ENCODE data around the gene TSC2. TPM values are rescaled to one million over a fixed set of nuclear protein-coding genes. Genes with fewer than 3 reads are reported as not detected.
"Not testable (repeated sequence)": the region's sequence is repeated elsewhere in the genome, so short reads cannot be mapped to it uniquely, and the experiment has no call there.

Gene TSC2
- total and polyA plus RNA-seq, 12 donors, result 18.6 to 333 (median 92.6) TPM

DNA sequence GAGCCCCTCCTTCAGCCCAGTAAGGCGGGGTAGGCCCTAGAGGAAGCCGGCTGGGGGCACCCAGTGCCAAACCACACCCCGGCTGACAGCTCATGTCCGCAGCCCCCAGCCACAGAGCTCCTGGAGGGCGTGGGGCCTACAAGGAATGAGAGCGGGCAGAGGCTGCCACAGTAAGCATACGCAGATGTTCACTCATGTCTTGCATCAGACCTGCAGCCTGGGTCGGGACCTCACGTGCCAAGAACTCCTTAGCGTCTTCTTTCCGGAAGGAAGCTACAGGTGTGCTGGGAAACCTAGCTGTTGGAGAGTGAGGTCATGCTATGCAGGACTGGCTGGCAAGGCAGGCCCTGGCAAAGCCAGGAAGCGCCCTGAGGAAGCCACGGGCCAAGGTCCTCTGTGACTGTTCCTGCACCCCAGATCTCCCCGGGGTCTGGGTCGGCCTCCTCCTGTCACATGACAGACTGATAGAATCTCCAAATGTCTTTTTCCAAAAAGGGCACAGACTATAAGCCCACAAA is 39.7 kb upstream of the TSC2 start:
- TF ChIP-seq, protein P1, sequence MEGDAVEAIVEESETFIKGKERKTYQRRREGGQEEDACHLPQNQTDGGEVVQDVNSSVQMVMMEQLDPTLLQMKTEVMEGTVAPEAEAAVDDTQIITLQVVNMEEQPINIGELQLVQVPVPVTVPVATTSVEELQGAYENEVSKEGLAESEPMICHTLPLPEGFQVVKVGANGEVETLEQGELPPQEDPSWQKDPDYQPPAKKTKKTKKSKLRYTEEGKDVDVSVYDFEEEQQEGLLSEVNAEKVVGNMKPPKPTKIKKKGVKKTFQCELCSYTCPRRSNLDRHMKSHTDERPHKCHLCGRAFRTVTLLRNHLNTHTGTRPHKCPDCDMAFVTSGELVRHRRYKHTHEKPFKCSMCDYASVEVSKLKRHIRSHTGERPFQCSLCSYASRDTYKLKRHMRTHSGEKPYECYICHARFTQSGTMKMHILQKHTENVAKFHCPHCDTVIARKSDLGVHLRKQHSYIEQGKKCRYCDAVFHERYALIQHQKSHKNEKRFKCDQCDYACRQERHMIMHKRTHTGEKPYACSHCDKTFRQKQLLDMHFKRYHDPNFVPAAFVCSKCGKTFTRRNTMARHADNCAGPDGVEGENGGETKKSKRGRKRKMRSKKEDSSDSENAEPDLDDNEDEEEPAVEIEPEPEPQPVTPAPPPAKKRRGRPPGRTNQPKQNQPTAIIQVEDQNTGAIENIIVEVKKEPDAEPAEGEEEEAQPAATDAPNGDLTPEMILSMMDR (IDR thresholded peaks at IDR 0.05), result no peak
- no peak for TF ChIP-seq POLR2A (IDR thresholded peaks at IDR 0.05)
- no peak for DNase-seq
- 39 to 53% (median 45%) methylated on average over 11 to 15 of the region's 15 CpGs for WGBS, 4 donors
- no peaks in the 10 kb centered on the region for H3K9me3 ChIP-seq (replicated peaks in 1 of 3)
- no peak overlapping the region for H3K4me3 ChIP-seq
- H3K4me1 ChIP-seq (replicated peaks in 1 of 2), result peaks cover 24 to 49% of the 10 kb centered on the region in 2 donors
- no peaks in the 10 kb centered on the region for H3K27me3 ChIP-seq
- intact Hi-C loops (cut with DNase I), result loop anchor here in 1 of 2 donors (5.0 kb wide), 1 partner anchor 144 kb away; no protein-coding TSS in a partner anchor
- H3K36me3 ChIP-seq (replicated peaks in 1 of 2), result peaks cover 0 to 4% of the 10 kb centered on the region in 2 donors
- H3K27ac ChIP-seq, result peak overlapping the region in 2 of 5 donors; percentile 37 to 77

- intact Hi-C loops (cut with DNase I), result loop anchor here in 1 of 2 donors (5.0 kb wide), 1 partner anchor 144 kb away; no protein-coding TSS in a partner anchor
- Histone ChIP-seq H3K4me1 (replicated peaks in 1 of 2) (peaks cover 24 to 47% of the 10 kb centered on the region in 2 donors), H3K27me3 (no peaks in the 10 kb centered on the region), H3K9me3 (replicated peaks in 1 of 3) (no peaks in the 10 kb centered on the region), H3K36me3 (replicated peaks in 1 of 2) (no peaks in the 10 kb centered on the region), H3K27ac (peak overlapping the region in 4 of 5 donors; percentile 77 to 87 (median 83)), H3K4me3 (peak overlapping the region; percentile 42 to 94 (median 84))
- DNase-seq, result peak in 1 of 7 donors; percentile 61
- 1 to 2% (median 2%) methylated on average over 12 to 23 of the region's 23 CpGs for WGBS, 4 donors
- TF ChIP-seq, protein P1 (IDR thresholded peaks at IDR 0.05), result no peak
- TF ChIP-seq POLR2A (IDR thresholded peaks at IDR 0.05), result peak in 1 of 2 donors; percentile 12
Measured at GRCh38 chr16:2008631-2009163, 39.1 kb upstream of the TSC2 start.

- Histone ChIP-seq H3K27me3 (no peaks in the 10 kb centered on the region), H3K27ac (peak overlapping the region in 4 of 5 donors; percentile 77 to 87 (median 83)), H3K4me1 (replicated peaks in 1 of 2) (peaks cover 24 to 41% of the 10 kb centered on the region in 2 donors), H3K9me3 (replicated peaks in 1 of 3) (no peaks in the 10 kb centered on the region), H3K36me3 (replicated peaks in 1 of 2) (no peaks in the 10 kb centered on the region), H3K4me3 (peak overlapping the region; percentile 42 to 94 (median 84))
- WGBS, 4 donors, result 0 to 2% (median 0%) methylated on average over 5 to 55 of the region's 55 CpGs; no CpG with 5 or more reads in 1 of the 4 donors
- DNase-seq, result no peak
- TF ChIP-seq POLR2A (IDR thresholded peaks at IDR 0.05), result no peak
- TF ChIP-seq, protein P1 (IDR thresholded peaks at IDR 0.05), result peak in 1 of 6 experiments; percentile 2
- intact Hi-C loops (cut with DNase I), result loop anchor here in 1 of 2 donors (5.0 kb wide), 1 partner anchor 143 kb away; no protein-coding TSS in a partner anchor
Measured at GRCh38 chr16:2009164-2009711, 38.5 kb upstream of the TSC2 start.

GRCh38 chr16:2009791-2010510 is 37.8 kb upstream of the TSC2 start, which contains the start of gene ZNF598:
ZNF598 (minus strand) TSS chr16:2009821.
- H3K27me3 ChIP-seq, result no peaks in the 10 kb centered on the region
- H3K27ac ChIP-seq, result peak within 1 kb of the TSS; percentile 62 to 87 (median 84)
- H3K4me1 ChIP-seq (replicated peaks in 1 of 2), result peaks cover 24 to 34% of the 10 kb centered on the region in 2 donors
- 3 to 14% (median 5%) methylated on average over 7 to 52 of the region's 52 CpGs for WGBS, 4 donors
- intact Hi-C loops (cut with DNase I), result loop anchor here in 1 of 2 donors (5.0 kb wide), 1 partner anchor 142 kb away; no protein-coding TSS in a partner anchor
- DNase-seq, result peak; percentile 75 to 85 (median 79)
- peak within 1 kb of the TSS; percentile 42 to 94 (median 84) for H3K4me3 ChIP-seq
- no peaks in the 10 kb centered on the region for H3K9me3 ChIP-seq (replicated peaks in 1 of 3)
- peak; percentile 78 to 87 for TF ChIP-seq POLR2A (IDR thresholded peaks at IDR 0.05)
- TF ChIP-seq, protein P1 (IDR thresholded peaks at IDR 0.05), result peak in 1 of 6 experiments; percentile 5
- H3K36me3 ChIP-seq (replicated peaks in 1 of 2), result no peaks in the 10 kb centered on the region

DNA sequence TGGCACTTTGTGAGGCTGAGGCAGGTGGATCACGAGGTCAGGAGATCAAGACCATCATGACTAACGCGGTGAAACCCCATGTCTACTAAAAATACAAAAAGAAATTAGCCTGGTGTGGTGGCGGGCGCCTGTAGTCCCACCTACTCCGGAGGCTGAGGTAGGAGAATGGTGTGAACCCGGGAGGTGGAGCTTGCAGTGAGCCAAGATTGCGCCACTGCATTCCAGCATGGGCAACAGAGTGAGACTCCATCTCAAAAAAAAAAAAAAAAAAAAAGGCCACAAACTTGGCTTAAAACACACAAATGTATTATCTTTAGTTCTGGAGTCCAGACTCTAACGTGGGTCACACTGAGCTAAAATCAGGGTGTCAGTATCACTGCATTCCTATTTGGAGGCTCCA is 36.1 kb upstream of the TSC2 start:
- intact Hi-C loops (cut with DNase I); H3K27me3 ChIP-seq; DNase-seq; H3K9me3 ChIP-seq (replicated peaks in 1 of 3); H3K27ac ChIP-seq; H3K36me3 ChIP-seq (replicated peaks in 1 of 2); H3K4me3 ChIP-seq: not testable (repeated sequence)
- peaks cover 24 to 27% of the 10 kb centered on the region in 2 donors for H3K4me1 ChIP-seq (replicated peaks in 1 of 2)
- 77 to 93% (median 86%) methylated on average over 9 of the region's 9 CpGs for WGBS, 4 donors
